AG10803 (cell line): ENCODE data around the gene DNAJC15.
A peak's percentile ranks its signal among the peaks of the same experiment; 100 is the strongest.

Experiments
- DNase-seq: peaks from one replicate; pipeline ENCODE4 v3.0.0; 2010; ENCODE audit warnings: low read depth
- H3K4me3 ChIP-seq: 2 replicates; pipeline ENCODE4 v1.5.1; 2011; ENCODE audit warnings: mild to moderate bottlenecking, low read length, control low read depth
- TF ChIP-seq, protein P1 (sequence below): conservative IDR thresholded peaks from 2 replicates; pipeline ENCODE4 v1.5.1; 2011; ENCODE audit warnings: mild to moderate bottlenecking, low read length, control low read depth, inconsistent platforms

The DNAJC15 gene

DNA sequence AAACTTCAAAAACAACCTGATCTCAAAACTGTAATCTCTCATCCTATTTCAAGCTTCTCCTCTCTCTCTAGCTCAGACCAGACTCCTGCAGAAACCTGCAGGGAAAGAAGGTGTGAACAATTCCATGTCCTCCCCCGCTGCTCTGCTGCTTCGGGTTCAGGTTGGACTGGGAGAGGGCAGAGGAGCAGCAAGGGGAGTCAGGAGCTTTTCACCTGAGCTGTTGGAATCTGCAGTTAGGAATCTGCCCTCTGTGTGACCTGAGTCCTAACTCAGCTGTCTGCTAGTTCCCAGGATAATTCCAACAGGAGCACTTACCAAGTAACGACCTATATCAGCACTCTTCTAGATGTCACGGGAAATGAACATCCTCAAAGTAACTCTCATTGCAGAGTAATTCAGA lies 118.3 kb downstream of the DNAJC15 start:
- no peak for DNase-seq
- no peak overlapping the region for H3K4me3 ChIP-seq
- TF ChIP-seq, protein P1, sequence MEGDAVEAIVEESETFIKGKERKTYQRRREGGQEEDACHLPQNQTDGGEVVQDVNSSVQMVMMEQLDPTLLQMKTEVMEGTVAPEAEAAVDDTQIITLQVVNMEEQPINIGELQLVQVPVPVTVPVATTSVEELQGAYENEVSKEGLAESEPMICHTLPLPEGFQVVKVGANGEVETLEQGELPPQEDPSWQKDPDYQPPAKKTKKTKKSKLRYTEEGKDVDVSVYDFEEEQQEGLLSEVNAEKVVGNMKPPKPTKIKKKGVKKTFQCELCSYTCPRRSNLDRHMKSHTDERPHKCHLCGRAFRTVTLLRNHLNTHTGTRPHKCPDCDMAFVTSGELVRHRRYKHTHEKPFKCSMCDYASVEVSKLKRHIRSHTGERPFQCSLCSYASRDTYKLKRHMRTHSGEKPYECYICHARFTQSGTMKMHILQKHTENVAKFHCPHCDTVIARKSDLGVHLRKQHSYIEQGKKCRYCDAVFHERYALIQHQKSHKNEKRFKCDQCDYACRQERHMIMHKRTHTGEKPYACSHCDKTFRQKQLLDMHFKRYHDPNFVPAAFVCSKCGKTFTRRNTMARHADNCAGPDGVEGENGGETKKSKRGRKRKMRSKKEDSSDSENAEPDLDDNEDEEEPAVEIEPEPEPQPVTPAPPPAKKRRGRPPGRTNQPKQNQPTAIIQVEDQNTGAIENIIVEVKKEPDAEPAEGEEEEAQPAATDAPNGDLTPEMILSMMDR, result no peak

GRCh38 chr13:43143591-43143990 lies 120.2 kb downstream of the DNAJC15 start:
- no peak for DNase-seq
- TF ChIP-seq, protein P1, result no peak
- H3K4me3 ChIP-seq, result no peak overlapping the region

DNA sequence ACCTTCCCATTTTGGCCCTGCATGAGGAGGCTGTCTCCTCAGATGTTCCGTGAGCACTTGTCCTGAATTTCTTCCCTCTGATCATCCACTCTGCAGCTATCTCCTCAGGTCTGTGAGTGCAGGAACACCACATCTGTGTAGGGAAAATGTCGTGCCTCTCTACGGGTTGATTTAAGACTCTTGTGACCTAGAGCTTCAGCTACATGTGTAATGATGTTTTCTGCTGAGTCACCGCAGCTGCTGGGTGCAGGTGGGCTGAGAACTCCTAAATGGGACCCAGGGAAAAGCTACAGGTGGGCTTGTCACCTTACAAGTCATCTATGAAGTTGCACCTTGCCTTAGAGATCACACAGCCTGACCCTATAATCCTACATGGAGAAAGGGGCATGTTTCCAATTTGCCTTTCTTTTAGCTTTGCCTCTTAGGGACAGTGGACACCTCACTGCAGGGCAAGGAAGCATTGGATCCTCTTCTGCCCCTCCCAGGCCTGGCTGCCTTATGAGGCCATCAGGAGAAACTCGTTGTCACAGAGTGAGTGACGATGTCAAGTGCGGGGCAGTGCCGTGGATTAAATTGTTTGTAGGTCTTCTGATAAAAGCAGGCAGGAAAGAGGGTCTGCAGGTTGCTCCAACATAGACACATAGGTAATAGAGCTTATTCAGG lies 122.3 kb downstream of the DNAJC15 start:
- no peak overlapping the region for H3K4me3 ChIP-seq
- TF ChIP-seq, protein P1, result no peak
- no peak for DNase-seq

GRCh38 chr13:43146400-43146799 lies 123.0 kb downstream of the DNAJC15 start:
- DNase-seq, result no peak
- TF ChIP-seq, protein P1, result no peak
- no peak overlapping the region for H3K4me3 ChIP-seq

- DNase-seq, result no peak
- TF ChIP-seq, protein P1, result no peak
- no peak overlapping the region for H3K4me3 ChIP-seq
Observed at GRCh38 chr13:43150369-43151207, 127.2 kb downstream of the DNAJC15 start.

DNA sequence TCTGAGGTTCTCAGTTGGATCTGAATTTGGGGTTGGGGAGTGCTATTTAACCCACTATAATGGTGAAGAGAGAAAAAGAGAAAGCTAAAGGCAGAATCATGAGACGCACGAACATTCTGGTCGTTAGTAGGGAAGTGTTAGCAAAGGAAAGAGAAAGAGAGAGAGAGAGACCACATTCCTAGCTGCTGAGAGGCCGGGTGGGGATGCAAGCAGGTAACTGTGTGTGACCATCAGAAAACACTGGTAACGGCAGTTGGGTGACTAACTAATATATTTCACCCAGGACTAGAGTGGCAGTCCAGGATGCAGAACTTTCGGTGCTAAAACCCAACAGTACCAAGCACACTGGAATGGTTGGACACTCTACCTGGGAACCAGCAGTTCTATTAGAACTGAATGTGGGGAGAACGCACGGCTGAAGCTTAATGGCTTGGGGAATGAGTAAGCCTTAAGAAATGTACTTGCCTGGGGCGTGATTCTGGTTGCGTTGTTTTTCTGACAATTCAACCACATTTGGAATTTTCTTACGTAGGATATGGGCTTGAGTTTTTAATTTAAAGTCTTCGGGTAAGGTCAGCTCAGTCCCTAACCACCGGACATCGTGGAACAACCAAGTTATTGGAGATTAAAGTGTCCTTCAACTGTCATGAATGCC lies 130.2 kb downstream of the DNAJC15 start:
- H3K4me3 ChIP-seq, result no peak overlapping the region
- TF ChIP-seq, protein P1, result no peak
- DNase-seq, result peak; percentile 48
